MM.1S (cell line): Measurements from ENCODE around the gene ELOVL6.

ENCODE experiments used
- EZH2 ChIP-seq: fragments of 300-600 bp; sonication (generic); optimal IDR thresholded peaks from 2 replicates; pipeline ENCODE3; 2017; ENCODE audit warnings: low read depth, mild to moderate bottlenecking, antibody characterized with exemption, low read length, mixed read lengths
- EZH2phosphoT487 ChIP-seq: fragments of 300-600 bp; sonication (generic); IDR thresholded peaks from 2 replicates; pipeline ENCODE4 v1.6.1; 2018; ENCODE audit warnings: antibody characterized with exemption, low read length
- TF ChIP-seq, protein P1 (sequence below): fragments of 300-600 bp; sonication (generic); IDR thresholded peaks from 2 replicates; pipeline ENCODE4 v1.5.1; 2016; ENCODE audit warnings: antibody characterized with exemption, low read length, mixed read lengths

- TF ChIP-seq, protein P1, sequence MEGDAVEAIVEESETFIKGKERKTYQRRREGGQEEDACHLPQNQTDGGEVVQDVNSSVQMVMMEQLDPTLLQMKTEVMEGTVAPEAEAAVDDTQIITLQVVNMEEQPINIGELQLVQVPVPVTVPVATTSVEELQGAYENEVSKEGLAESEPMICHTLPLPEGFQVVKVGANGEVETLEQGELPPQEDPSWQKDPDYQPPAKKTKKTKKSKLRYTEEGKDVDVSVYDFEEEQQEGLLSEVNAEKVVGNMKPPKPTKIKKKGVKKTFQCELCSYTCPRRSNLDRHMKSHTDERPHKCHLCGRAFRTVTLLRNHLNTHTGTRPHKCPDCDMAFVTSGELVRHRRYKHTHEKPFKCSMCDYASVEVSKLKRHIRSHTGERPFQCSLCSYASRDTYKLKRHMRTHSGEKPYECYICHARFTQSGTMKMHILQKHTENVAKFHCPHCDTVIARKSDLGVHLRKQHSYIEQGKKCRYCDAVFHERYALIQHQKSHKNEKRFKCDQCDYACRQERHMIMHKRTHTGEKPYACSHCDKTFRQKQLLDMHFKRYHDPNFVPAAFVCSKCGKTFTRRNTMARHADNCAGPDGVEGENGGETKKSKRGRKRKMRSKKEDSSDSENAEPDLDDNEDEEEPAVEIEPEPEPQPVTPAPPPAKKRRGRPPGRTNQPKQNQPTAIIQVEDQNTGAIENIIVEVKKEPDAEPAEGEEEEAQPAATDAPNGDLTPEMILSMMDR: no peak
- TF ChIP-seq EZH2phosphoT487: no peak
- TF ChIP-seq EZH2: no peak
Measured at GRCh38 chr4:110132816-110133719, 65.3 kb downstream of the ELOVL6 start.
